ENCODE results near the gene ALX1.
A peak's percentile ranks its signal among the peaks of the same experiment; 100 is the strongest.

Gene ALX1

DNA sequence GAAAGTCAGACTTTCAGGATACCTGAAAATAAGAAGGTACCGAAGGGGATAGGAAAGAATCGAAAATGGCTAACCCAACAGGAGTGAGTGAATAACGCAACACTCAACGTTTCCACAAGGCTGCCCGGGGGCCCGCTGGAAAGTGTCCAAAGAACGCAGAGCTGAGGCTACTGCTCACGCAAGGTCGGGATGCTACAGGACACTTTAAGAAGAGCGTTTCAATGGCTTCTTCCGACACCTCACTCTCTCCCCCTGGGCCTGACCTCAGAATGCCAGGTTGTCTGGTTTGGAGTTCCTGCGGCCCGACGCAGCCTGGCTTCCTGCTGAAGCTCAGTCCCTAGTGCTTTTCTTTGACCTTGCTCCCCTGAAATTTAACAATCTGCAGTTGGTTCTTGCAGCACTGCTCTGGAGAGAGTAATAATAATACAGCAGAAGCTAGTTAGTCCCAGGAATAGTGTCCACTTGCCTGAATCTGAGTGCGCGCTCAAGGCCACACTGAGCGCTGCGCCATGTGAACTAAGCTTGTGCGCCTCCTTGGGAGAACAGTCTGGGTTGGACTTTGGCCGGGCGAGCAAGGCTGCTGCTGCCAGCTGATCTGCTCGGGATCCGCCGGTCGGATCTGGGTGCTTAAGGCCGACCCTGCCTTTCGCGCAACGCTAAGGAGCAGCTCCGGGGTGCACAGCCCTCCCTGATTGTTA lies 2.0 kb upstream of the ALX1 start:
- Histone ChIP-seq H3K4ac (ENCODE audit: low read depth in 1 of 2, low read length in 2 of 2) (no peak overlapping the region), H2BK15ac (ENCODE audit: low read depth, poor library complexity, severe bottlenecking) (no peak overlapping the region), H3K4me1 (ENCODE audit: control insufficient read depth, insufficient read depth, low read depth, low read length) (peaks cover 16% of the 10 kb centered on the region), H2BK120ac (ENCODE audit: low read depth, low read length) (no peak overlapping the region), H2BK5ac (ENCODE audit: low read depth, low read length, poor library complexity, severe bottlenecking) (no peak overlapping the region), H3K36me3 (ENCODE audit: control insufficient read depth in 1 of 2, insufficient read depth in 2 of 2, low read depth in 1 of 2, low read length in 2 of 2) (peaks cover 0 to 3% of the 10 kb centered on the region in 2 experiments), H3K9ac (ENCODE audit: low read length) (no peak overlapping the region), H3K14ac (ENCODE audit: low read length in 2 of 2) (no peak overlapping the region), H3K18ac (ENCODE audit: low read depth in 1 of 2, low read length in 2 of 2) (no peak overlapping the region), H2AFZ (ENCODE audit: low read depth, low read length) (no peak overlapping the region), H3K27me3 (ENCODE audit: control insufficient read depth in 1 of 2, insufficient read depth in 1 of 2, low read length in 2 of 2) (peaks cover 68 to 83% of the 10 kb centered on the region in 2 experiments), H3K9me3 (ENCODE audit: control insufficient read depth, low read length) (no peaks in the 10 kb centered on the region), H3K79me1 (replicated peaks; ENCODE audit: low read length, poor library complexity, severe bottlenecking) (no peaks in the 10 kb centered on the region), H3K27ac (ENCODE audit: low read length, poor library complexity, severe bottlenecking) (no peak overlapping the region), H2BK12ac (ENCODE audit: low read length in 2 of 2) (no peak overlapping the region), H2AK5ac (ENCODE audit: low read length, severe bottlenecking) (no peak overlapping the region), H4K91ac (ENCODE audit: low read length) (no peak overlapping the region), H3K4me2 (ENCODE audit: low read length, poor library complexity, severe bottlenecking) (no peak overlapping the region), H4K8ac (ENCODE audit: low read length) (no peak overlapping the region), H3K4me3 (ENCODE audit: insufficient read depth in 1 of 2, low read depth in 1 of 2, low read length in 2 of 2) (no peak overlapping the region), H3K23ac (ENCODE audit: low read length in 2 of 2) (no peak overlapping the region)
- WGBS: 31% methylated on average over 30 of the region's 30 CpGs
- DNase-seq: no peak

DNA sequence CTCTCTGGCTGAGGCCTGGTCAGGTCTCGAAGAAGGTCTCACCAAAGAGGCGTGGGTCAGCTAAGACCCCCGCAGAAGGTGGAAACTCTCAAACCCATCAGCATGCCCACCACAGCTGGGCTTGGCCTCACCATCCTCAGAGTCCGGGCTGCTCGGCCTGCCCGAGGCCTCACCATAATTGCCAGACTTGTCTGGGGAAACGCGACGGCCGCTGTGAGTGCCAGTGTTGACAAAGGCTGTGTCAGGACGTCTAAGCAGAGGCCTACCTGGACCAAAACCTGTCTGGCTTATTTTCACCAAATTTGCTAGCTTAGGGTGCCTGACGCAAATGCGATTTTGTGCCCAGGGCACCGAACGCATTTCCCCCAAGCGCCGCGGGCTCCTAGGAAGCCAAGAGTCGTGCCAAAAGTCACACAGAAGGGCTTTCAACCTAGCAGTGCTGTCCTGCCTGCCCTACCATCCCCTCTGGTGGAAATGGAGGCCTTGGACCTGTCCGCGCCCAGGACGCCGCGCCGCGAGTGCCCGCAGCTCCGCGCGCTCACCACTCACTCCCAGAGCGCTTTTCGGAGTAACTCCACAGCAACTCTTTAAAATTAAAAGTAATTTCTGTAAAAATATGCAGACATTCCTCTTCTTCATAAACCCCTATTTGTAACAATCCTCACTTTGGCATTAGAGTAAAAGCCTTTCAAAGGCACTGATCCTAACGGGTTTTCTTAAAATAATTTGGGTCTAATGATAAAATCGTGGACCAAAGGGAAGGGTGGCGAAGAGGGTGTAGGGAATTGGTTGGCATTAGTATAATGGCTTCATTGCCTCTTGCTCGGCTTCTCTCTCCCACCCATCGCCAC lies 1.2 kb upstream of the ALX1 start:
- Histone ChIP-seq H2BK120ac (ENCODE audit: low read depth, low read length) (no peak overlapping the region), H3K27me3 (ENCODE audit: control insufficient read depth in 1 of 2, insufficient read depth in 1 of 2, low read length in 2 of 2) (peaks cover 64 to 79% of the 10 kb centered on the region in 2 experiments), H3K4me2 (ENCODE audit: low read length, poor library complexity, severe bottlenecking) (peak overlapping the region; percentile 67), H2AFZ (ENCODE audit: low read depth, low read length) (no peak overlapping the region), H3K27ac (ENCODE audit: low read length, poor library complexity, severe bottlenecking) (no peak overlapping the region), H2BK5ac (ENCODE audit: low read depth, low read length, poor library complexity, severe bottlenecking) (no peak overlapping the region), H3K79me1 (replicated peaks; ENCODE audit: low read length, poor library complexity, severe bottlenecking) (no peaks in the 10 kb centered on the region), H3K18ac (ENCODE audit: low read depth in 1 of 2, low read length in 2 of 2) (no peak overlapping the region), H3K4me3 (ENCODE audit: insufficient read depth in 1 of 2, low read depth in 1 of 2, low read length in 2 of 2) (peak overlapping the region in 1 of 2 experiments; percentile 98), H3K4me1 (ENCODE audit: control insufficient read depth, insufficient read depth, low read depth, low read length) (peaks cover 13% of the 10 kb centered on the region), H2BK12ac (ENCODE audit: low read length in 2 of 2) (no peak overlapping the region), H2BK15ac (ENCODE audit: low read depth, poor library complexity, severe bottlenecking) (no peak overlapping the region), H3K9me3 (ENCODE audit: control insufficient read depth, low read length) (no peaks in the 10 kb centered on the region), H3K9ac (ENCODE audit: low read length) (peak overlapping the region; percentile 97), H3K23ac (ENCODE audit: low read length in 2 of 2) (no peak overlapping the region), H4K91ac (ENCODE audit: low read length) (no peak overlapping the region), H3K14ac (ENCODE audit: low read length in 2 of 2) (no peak overlapping the region), H2AK5ac (ENCODE audit: low read length, severe bottlenecking) (no peak overlapping the region), H4K8ac (ENCODE audit: low read length) (no peak overlapping the region), H3K4ac (ENCODE audit: low read depth in 1 of 2, low read length in 2 of 2) (no peak overlapping the region), H3K36me3 (ENCODE audit: control insufficient read depth in 1 of 2, insufficient read depth in 2 of 2, low read depth in 1 of 2, low read length in 2 of 2) (peaks cover 0 to 3% of the 10 kb centered on the region in 2 experiments)
- DNase-seq: peak; percentile 5
- 20% methylated on average over 30 of the region's 37 CpGs for WGBS

DNA sequence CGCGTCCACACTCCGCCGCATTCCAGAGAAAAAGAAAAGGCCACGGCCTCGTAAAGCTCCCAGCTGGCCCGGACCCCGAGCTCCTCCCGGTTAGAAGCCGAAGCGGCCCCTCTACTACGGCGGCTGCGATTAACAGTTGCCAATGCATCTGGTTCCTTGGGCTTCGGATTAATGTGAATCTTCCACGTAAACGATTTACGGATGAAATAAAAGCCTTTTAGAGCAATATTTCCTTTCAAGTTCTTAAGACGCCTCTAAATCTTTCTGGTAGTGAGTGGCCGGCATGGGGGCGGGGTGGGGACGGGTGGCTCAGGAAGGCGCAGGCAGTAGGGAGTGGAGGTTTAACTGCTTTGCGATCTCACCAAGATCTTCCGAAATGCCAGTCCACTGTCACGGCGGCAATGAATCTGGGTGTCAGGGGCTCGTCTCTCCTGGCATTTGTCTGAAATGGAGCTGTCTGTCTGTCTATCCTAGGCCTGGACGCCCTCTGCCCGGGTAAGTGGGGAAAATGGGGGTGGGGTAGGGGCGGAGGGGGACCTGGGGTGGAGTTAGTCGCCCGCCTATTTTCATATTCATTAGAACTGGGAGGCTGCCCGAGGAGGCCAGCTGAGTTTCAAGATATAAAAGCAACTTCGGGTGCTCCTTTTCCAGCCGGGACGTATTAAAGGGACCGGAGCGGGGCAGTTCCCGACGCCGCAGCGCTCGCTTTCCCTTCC lies 413 bp upstream of the ALX1 start:
- H4K91ac ChIP-seq (ENCODE audit: low read length): no peak overlapping the region
- no peak overlapping the region for H3K14ac ChIP-seq (ENCODE audit: low read length in 2 of 2)
- no peak overlapping the region for H2AFZ ChIP-seq (ENCODE audit: low read depth, low read length)
- no peak overlapping the region for H2BK12ac ChIP-seq (ENCODE audit: low read length in 2 of 2)
- WGBS: 1% methylated on average over 37 of the region's 44 CpGs
- no peak overlapping the region for H2BK120ac ChIP-seq (ENCODE audit: low read depth, low read length)
- peak overlapping the region; percentile 97 for H3K9ac ChIP-seq (ENCODE audit: low read length)
- peak; percentile 24 for DNase-seq
- H3K4me2 ChIP-seq (ENCODE audit: low read length, poor library complexity, severe bottlenecking): peak overlapping the region; percentile 67
- peak overlapping the region; percentile 56 to 98 for H3K4me3 ChIP-seq (ENCODE audit: insufficient read depth in 1 of 2, low read depth in 1 of 2, low read length in 2 of 2)
- H3K27ac ChIP-seq (ENCODE audit: low read length, poor library complexity, severe bottlenecking): no peak overlapping the region
- no peak overlapping the region for H3K4ac ChIP-seq (ENCODE audit: low read depth in 1 of 2, low read length in 2 of 2)
- no peak overlapping the region for H3K23ac ChIP-seq (ENCODE audit: low read length in 2 of 2)
- H3K9me3 ChIP-seq (ENCODE audit: control insufficient read depth, low read length): no peaks in the 10 kb centered on the region
- H3K36me3 ChIP-seq (ENCODE audit: control insufficient read depth in 1 of 2, insufficient read depth in 2 of 2, low read depth in 1 of 2, low read length in 2 of 2): peaks cover 0 to 3% of the 10 kb centered on the region in 2 experiments
- H3K27me3 ChIP-seq (ENCODE audit: control insufficient read depth in 1 of 2, insufficient read depth in 1 of 2, low read length in 2 of 2): peaks cover 57 to 72% of the 10 kb centered on the region in 2 experiments
- no peak overlapping the region for H2BK5ac ChIP-seq (ENCODE audit: low read depth, low read length, poor library complexity, severe bottlenecking)
- no peak overlapping the region for H3K18ac ChIP-seq (ENCODE audit: low read depth in 1 of 2, low read length in 2 of 2)
- H3K4me1 ChIP-seq (ENCODE audit: control insufficient read depth, insufficient read depth, low read depth, low read length): peaks cover 13% of the 10 kb centered on the region
- H2BK15ac ChIP-seq (ENCODE audit: low read depth, poor library complexity, severe bottlenecking): no peak overlapping the region
- no peak overlapping the region for H2AK5ac ChIP-seq (ENCODE audit: low read length, severe bottlenecking)
- H3K79me1 ChIP-seq (replicated peaks; ENCODE audit: low read length, poor library complexity, severe bottlenecking): no peaks in the 10 kb centered on the region
- no peak overlapping the region for H4K8ac ChIP-seq (ENCODE audit: low read length)
